ENCODE results near the gene CD93.

GRCh38 chr20:23059001-23059400, 27.1 kb downstream of the CD93 start:
- TF ChIP-seq CTCF (IDR thresholded peaks at IDR 0.05) (no peak), SMC3 (IDR thresholded peaks at IDR 0.05) (no peak), E2F6 (IDR thresholded peaks at IDR 0.05; ENCODE audit: borderline replicate concordance, low read depth) (no peak), POLR2A (IDR thresholded peaks at IDR 0.05; ENCODE audit: low read length) (no peak)
